ENCODE data around the gene MLEC. TPM values are rescaled to one million over a fixed set of nuclear protein-coding genes. Genes with fewer than 3 reads are reported as not detected.

The MLEC gene
- total and polyA plus RNA-seq, 8 donors, result 168 to 209 (median 195) TPM

DNA sequence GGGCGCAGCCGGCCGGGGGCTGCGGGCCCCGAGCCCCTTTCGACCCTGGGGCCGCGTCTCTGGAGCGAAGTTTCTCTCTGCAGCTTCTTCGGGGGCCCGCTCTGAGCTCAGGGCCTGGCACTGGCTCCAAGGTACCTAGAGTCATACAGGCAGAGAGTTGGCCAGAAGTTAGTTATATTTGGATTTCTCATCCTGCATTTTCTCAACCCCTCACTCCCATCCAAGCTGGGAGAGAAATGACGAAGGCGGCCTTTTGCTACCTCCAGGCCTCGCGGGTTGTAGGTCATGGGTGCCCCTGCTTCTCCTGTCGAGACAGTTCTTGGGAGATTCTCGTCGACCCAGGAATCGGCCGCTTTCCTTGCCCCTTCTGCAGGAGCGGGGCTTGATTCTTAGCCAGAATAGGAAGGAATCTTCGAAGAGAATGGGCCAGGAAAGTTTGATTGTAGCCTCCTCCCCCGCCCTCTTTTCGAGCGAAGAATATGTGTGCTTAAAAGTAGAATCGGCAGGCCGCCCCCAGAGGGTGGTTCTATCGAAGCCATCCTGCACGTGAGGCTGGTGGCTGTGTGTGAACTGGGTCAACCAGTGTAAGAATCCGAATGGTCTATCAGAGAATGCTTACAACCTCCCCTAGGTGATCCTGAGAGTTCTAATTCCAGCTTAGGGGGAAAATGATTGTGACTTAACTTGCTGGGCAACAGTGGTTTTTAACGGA, 785 bp downstream of the MLEC start:
- no peak for TF ChIP-seq CTCF (IDR thresholded peaks at IDR 0.05)

DNA sequence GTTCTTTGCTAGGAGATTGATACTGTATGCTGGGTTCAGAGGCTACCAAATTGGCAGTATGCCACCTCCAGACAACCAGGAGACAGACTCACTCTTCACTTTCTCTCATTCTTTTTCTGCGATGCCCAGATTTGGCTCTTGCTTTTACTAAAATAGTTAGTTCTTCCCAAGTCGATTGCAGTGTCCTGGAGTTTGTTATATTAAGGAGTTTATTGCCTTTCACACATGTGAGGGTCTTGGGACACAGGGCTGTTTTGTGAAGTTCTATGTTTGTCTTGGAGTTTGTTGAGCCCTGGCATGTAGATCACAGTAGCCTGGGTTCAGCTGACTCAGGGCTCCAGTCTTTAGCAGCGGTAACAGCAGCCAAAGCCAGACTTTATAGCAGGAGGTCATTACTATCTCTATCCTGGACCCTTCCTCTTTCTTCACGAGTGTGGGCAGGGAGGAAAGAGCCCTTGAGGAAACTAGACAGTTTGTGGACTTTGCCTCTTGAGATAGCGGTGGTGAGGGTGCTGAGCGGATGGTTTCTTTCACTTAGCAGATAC, 1.6 kb downstream of the MLEC start:
- Histone ChIP-seq H3K4me1 (peaks cover 15 to 79% of the 10 kb centered on the region in 2 donors), H3K4me3 (peak overlapping the region; percentile 71 to 95), H3K36me3 (no peaks in the 10 kb centered on the region), H3K27ac (peak overlapping the region; percentile 11 to 87), H3K9me3 (no peaks in the 10 kb centered on the region), H3K27me3 (no peaks in the 10 kb centered on the region)
- intact Hi-C loops (cut with DNase I), result no loop called here
- no peak for ATAC-seq
- TF ChIP-seq CTCF (IDR thresholded peaks at IDR 0.05), result no peak
- DNase-seq, result no peak

More for the DNA sequence above, 785 bp downstream of the MLEC start:
- H3K4me1 ChIP-seq, result peaks cover 15 to 71% of the 10 kb centered on the region in 2 donors
- intact Hi-C loops (cut with DNase I), result no loop called here
- no peaks in the 10 kb centered on the region for H3K9me3 ChIP-seq
- H3K27ac ChIP-seq, result peak overlapping the region; percentile 87 to 96
- H3K36me3 ChIP-seq, result no peaks in the 10 kb centered on the region
- ATAC-seq, result no peak
- H3K27me3 ChIP-seq, result no peaks in the 10 kb centered on the region
- DNase-seq, result peak in 1 of 4 donors; percentile 43
- H3K4me3 ChIP-seq, result peak overlapping the region; percentile 71 to 95

DNA sequence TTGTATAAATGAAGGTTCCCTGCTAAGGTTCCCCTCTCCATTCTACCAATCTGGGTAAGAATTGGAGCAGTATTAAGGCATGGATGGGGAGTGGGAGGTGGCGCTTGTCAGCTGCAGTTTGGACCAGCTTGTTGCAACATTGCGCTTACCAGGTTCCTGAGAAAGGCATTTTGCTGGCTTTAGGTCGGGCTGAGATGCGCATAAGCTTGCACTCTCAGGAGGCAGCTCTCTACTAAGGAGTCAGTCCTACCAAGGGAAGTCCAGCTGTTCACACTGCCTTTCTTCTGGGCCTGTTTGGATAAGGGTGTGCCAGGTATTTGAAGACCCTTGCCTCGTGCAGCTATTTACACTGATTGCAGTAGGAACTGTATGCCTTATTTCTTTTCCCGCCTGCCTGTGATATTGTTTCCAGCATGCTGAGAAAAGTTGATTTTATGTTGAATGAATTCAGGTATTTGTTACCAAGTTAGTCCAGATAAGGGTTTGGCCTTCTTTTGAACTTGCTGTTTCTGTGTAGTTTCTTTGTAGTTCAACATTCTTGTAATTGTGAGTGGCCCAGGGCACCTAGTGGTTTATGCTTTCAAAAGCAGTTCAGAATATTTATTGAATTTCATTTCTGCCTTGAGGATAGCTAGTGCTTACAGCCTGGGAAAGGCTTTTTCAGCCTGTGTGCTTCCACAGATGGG, 2.6 kb downstream of the MLEC start:
- Histone ChIP-seq H3K4me3 (peak overlapping the region in 1 of 2 donors; percentile 95), H3K36me3 (peaks cover 0 to 7% of the 10 kb centered on the region in 2 donors), H3K27me3 (no peaks in the 10 kb centered on the region), H3K4me1 (peaks cover 15 to 80% of the 10 kb centered on the region in 2 donors), H3K27ac (no peak overlapping the region), H3K9me3 (no peaks in the 10 kb centered on the region)
- no peak for TF ChIP-seq CTCF (IDR thresholded peaks at IDR 0.05)
- no peak for DNase-seq
- no peak for ATAC-seq
- intact Hi-C loops (cut with DNase I), result no loop called here

DNA sequence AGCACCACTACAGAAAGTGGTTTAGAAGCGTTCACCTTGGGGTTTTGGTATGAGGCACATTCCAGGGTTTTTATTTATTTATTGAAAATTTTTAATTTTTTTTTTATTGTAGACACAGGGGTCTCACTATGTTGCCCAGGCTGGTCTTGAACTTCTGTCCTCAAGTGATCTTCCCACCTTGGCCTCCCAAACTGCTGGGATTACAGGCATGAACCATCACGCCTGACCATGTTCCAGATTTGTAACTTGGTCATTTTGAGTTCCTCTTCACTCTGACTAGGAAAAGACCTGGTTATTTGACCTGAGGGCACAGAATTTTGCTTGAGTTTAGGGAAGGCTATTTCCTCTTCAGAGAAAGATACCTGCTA, 3.1 kb downstream of the MLEC start:
- no peak for DNase-seq
- H3K27ac ChIP-seq, result no peak overlapping the region
- TF ChIP-seq CTCF (IDR thresholded peaks at IDR 0.05), result no peak
- H3K27me3 ChIP-seq, result no peaks in the 10 kb centered on the region
- peak overlapping the region in 1 of 2 donors; percentile 95 for H3K4me3 ChIP-seq
- intact Hi-C loops (cut with DNase I), result no loop called here
- no peak for ATAC-seq
- peaks cover 15 to 75% of the 10 kb centered on the region in 2 donors for H3K4me1 ChIP-seq
- no peaks in the 10 kb centered on the region for H3K9me3 ChIP-seq
- H3K36me3 ChIP-seq, result peaks cover 0 to 12% of the 10 kb centered on the region in 2 donors

GRCh38 chr12:120690978-120691377, 4.0 kb downstream of the MLEC start:
- no peaks in the 10 kb centered on the region for H3K27me3 ChIP-seq
- H3K36me3 ChIP-seq, result peaks cover 0 to 21% of the 10 kb centered on the region in 2 donors
- no peak overlapping the region for H3K4me3 ChIP-seq
- no peaks in the 10 kb centered on the region for H3K9me3 ChIP-seq
- no peak overlapping the region for H3K27ac ChIP-seq
- H3K4me1 ChIP-seq, result peaks cover 15 to 66% of the 10 kb centered on the region in 2 donors
- ATAC-seq, result no peak
- intact Hi-C loops (cut with DNase I), result no loop called here
- no peak for TF ChIP-seq CTCF (IDR thresholded peaks at IDR 0.05)
- DNase-seq, result no peak
